ENCODE data around the gene ISL2.
"Not testable (repeated sequence)": the region's sequence is repeated elsewhere in the genome, so short reads cannot be mapped to it uniquely, and the experiment has no call there.

The ISL2 gene

DNA sequence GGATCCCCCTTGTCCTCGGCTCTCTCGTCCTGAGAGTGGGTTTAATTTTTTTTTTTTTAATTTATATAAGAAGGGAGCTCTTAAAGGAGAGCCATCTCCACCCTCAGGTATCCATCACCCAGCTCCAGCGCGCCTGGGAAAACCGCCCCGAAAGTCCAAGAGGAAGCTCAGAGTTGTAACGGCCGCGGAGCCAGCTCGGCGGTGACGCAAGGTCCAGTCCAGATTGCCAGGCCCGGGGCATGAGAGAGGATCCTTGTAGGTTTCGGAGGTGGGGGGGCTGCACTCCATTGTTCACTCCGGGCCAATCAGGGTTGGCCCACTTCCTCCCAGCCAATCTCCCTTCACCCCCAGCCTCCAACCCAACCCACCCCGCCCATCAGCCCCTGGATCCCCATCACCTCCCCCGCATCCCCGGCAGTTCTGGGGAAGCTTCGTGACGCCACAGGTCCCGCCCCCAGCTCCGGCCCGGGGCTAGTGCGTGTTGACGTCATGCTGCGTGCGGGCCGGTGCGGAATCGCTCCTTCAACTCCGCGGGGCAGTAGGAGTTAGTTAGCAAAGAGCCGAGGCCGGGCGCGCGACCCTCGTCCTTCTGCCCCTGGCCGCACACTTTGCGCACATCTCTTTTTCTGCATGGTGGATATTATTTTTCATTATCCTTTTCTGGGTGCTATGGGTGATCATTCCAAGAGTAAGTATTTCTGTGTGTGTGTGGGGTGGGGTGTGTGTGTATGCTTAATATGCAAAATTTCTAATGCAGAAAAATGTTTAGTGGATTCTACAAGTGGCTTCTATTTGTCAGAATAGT lies at the start of gene ISL2:
Gene ISL2 (plus strand): TSS at position 520 of the 805 bp plus-strand sequence. CDS start 111 bp downstream, at position 631.
- peak; percentile 88 to 90 for DNase-seq

DNA sequence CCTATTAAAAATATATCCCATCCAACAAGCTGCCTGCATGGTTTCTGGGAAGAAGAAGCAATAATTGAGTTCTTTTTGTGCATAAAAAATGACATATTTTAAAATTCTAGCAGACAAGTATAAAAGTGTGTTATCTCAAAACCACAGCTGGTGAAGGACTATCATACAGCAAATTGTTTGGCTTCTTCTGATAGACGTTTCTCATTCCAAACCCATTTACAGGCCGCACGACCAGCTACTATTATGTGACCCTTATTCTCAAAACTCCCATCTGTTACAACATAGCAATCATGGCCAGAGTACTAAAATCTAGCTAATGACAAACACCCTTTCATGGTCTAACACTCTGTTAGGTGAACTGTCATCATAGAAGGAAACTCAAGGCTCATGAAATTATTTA lies 47.0 kb upstream of the ISL2 start:
- DNase-seq = no peak

DNA sequence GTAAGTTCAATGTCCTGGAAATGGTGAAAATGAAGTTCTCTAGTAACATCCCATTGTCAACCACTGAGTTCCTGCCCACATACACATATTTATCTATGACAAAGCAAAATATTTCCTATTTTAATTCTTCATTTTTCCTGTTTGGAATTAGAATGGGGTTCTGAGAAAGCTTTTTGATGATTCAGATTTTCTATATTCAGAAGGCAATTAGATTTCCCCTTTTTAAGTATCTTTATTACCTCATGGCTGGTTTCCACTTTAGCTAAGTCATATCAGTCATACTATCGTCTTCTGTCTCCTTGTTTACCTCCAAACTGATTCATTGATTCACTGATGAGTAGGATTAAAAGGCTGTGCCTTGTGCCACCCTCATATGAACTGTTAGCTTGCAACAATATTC lies 43.2 kb upstream of the ISL2 start:
- DNase-seq = no peak

DNA sequence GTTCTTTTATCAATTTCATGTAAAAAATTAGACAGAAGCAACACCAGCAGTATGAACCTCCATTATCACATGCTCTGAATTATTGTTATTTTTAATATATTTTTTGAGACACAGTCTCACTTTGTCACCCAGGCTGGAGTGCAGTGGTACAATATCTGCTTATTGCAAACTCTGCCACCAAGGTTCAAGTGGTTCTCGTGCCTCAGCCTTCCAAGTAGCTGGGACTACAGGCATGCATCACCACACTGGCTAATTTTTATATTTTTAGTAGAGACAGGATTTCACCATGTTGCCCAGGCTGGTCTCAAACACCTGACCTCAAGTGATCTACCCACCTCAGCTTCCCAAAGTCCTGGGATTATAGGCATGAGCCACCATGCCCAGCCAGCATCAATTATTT lies 42.1 kb upstream of the ISL2 start:
- not testable (repeated sequence) for DNase-seq

DNA sequence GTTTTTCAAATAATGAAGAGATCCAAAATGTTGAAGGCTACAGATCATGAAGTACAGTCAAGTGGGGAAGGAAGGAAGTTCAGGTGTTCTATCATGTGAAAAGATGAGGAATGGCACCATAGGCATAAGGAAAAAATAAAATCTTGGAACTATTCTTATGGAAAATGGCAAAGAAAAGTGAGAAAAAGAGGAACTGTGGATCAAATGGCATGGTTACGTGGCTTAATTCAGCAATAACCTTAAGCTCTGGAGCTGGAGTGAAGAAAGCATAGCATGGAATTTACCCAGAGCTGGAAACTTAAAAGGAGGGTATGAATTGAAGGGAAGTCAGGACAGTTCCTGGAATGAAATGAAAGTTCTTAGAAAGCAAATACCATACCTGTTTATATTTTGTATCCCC lies 39.7 kb upstream of the ISL2 start:
- no peak for DNase-seq

DNA sequence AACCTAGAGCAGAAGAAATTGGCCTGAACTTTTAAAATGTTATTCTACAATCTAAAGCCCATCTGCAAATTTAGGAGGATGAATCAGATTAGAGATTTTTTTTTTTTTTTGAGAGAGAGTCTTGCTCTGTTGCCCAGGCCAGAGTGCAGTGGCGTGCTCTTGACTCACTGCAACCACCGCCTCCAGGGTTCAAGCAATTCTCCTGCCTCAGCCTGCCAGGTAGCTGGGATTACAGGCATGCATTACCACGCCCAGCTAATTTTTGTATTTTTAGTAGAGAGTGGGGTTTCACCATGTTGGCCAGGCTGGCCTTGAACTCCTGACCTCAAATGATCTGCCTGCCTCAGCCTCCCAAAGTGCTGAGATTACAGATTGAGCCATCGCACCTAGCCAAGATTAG lies 38.6 kb upstream of the ISL2 start:
- not testable (repeated sequence) for DNase-seq

DNA sequence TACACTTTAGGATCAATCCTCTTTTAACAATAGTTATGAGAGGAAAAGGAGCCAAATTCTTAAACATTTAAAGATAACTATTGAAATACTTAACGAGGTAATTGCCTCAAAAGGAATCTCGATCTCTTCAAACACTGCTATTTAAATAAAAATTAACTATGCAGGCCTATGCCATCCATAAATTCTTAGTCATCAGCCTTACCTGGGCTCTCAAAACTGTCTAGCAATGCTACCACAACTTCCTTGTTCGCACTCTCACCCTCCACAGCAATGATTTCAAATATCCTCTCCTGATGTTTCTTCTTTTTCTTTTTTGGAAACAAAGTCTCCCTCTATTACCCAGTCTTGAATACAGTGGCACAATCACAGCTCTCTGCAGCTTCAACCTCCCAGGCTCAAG lies 37.6 kb upstream of the ISL2 start:
- DNase-seq = no peak

DNA sequence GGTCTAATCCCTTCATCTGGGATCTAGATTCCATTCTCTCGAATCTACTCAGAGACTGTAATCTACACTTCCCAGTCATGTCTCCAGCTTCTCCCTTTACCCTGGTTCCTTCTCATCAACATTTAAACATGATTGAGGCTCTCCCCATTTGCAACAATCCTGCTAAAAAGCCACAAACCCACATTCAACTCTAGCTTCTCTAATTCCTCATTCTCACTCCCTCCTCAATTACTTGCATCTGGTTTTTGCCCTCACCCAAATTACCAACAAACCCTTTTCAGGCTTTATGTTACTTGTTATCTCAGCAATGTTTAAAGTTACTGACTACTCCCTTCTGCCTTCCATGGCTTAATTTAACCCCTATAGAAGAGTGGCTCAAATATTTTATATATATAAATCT lies 36.8 kb upstream of the ISL2 start:
- no peak for DNase-seq

DNA sequence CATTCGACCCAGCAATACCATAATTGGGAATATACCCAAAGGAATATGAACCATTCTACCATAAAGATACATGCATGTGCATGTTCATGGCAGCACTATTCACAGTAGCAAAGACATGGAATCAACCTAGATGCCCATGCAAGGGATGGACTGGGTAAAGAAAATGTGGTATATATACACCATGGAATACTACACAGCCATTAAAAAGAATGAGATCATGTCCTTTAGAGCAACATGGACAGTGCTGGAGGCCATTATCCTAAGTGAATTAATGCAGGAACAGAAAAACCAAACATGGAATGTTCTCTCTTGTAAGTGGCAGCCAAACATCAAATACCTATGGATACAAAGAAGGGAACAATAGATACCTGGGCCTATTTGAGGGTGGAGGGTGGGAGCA lies 32.7 kb upstream of the ISL2 start:
- no peak for DNase-seq

DNA sequence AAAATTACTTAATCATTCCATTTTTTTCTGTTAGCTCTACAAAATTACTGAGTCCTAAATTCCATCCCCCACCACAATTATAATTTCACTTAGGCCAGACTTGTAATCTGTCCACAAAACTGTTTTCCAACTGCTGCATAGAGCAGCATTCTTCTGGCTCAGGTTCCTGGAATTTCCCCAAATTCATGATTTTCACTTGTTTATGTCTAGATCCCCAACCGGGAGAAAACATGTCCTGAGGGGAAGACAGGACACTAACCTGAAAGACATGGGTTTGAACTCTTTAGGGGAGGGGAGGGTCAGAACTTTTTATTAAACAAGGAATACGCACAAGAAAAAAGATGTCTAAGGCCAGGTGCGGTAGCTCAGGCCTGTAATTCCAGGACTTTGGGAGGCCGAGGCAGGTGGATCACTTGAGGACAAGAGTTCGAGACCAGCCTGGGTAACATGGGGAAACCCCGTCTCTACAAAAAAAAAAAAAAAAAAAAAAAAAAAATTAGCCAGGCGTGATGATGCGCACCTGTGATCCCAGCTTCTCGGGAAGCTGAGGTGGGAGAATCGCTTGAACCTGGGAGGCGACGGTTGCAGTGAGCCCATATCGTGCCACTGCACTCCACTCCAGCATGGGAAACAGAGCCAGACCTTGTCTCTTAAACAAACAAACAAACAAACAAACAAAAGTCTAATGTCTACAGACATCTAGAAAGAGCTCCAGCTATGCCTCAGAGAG lies 26.8 kb upstream of the ISL2 start:
- no peak for DNase-seq

DNA sequence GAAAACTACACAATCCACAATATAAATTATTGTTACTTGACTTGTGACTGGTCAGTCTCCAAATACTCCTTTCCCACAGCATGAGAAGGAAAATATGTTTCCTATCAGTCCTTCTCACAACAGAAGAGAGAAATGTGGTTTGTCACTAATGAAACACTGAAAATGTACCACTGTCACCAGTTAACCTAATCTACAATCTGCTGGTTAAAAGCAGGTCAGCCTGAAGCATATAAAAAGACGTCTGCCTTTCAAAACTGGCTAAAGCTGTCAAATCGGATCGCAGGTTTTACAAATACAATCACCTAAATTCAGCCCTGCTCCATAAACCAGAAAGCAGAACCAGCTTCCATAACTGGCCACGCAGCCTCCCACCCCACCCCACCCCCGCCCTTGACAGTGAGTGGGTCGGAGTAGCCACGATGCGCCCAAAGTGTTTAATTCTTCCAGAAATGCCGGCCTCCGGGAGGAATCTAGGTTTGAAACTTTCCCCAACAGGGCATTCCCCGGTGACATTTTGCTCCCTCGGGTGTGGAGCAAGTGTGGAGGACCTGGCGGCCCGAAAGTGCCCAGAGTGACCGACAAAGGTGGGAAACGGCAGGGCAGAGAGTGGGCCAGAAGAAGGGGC lies 26.0 kb upstream of the ISL2 start:
- DNase-seq = no peak

DNA sequence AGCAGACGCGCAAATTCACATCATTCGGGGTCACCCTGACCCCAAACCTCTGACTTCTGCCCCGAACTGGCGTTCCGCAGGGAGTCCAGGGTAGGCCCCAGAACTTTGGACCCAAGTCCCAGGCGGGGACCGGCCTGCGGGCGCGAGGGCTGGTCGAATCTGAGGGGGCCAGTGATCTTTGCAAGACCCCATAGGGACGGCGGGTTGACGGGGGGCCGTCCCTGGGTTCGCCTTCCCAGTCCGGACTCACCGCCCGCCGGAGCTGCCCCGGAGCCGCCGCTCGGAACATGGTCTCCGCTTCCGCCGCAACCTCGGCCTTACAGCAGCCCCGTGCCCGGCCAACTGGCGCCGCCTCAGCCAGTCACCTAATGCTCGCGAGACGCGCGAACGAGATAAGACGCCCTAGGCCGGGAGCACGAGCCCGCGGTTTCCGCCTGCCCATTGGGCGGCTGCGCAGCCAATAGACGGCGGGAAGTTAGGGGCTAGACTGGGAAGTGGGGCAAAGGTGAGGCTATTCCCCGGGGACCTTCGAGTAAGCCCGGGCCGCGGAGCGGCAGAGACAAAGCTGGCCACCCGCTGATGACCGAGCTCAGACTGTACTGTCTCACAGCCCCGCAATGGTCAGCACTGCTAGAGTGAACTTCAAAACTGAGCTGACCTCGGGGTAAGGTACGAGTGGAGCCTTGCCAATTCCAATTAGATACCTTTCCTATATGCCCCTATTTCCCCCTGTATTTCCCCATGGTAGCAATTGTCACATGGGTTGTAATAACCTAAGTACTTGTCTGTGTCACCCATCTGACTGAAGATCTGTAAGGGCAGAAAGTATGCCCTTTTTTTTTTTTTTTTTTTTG lies 25.2 kb upstream of the ISL2 start, which contains the start of gene ETFA:
Gene ETFA (minus strand): TSS at position 370 of the 854 bp plus-strand sequence. CDS start 81 bp downstream, at position 289.
- peak; percentile 98 for DNase-seq

DNA sequence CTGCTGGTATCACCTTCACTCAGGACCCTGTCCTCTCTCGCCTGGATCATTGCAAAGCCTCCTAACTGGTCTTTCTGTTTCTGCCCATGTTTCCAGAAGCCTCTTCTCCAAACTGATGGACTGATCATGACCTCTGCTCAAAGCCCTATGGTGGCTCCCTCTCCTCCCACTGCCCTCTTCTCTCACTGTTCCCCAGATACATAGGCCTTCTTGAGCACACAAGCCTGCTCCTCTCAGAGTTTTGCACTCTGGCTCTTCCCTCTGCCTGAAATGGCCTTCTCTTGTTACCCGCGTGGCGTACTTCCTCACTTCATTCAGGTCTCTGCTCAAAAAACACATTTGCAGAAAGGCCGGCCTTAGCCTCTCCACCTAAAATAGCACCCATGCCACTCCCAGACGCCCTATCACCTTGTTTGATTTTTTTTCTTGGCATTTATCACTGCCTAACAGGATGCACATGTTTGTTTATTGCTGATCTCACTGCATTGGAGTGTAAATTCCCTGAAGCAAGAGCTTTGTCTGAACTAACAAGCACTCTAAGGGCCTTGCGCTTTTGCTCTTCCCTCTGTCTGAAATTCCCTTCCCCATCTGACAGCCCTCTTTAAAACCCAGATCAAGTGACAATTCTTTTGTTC lies 23.9 kb upstream of the ISL2 start:
- peak in 1 of 2 experiments; percentile 40 for DNase-seq

DNA sequence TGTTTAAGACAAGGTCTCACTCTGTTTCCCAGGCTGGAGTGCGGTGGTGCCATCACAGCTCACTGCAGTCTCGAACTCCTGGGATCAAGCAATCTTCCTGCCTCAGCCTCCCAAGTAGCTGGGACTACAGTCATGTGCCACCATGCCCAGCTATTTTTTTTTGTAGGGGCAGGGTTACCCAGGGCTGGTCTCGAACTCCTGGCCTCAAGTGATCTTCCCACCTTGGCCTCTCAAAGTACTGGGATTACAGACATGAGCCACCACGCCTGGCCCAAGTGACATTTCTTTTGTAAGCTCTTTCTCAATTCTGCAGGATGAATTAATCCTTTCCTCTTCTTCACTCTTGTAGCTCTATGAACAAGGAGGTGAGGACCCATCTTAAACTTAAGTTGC lies 23.4 kb upstream of the ISL2 start:
- DNase-seq = not testable (repeated sequence)

DNA sequence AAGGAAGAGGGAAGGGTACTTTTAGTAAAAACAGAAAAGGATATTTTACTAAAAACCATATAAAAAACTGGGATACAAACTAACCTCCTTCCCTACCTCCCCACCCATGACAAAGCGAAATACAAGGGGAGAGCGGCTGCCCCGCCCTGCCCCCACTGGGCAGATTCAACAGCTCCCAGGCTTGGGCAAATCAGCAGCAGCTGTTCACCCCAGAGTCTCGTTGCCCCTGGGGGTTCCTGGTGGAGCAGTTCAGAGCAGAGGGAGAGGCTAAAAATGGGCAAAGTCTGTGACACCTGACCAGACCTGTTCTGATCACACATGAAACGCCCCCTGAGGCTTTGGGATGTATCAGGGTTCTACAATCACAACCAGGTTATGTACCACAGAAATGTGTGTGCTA lies 22.8 kb upstream of the ISL2 start:
- DNase-seq = no peak

DNA sequence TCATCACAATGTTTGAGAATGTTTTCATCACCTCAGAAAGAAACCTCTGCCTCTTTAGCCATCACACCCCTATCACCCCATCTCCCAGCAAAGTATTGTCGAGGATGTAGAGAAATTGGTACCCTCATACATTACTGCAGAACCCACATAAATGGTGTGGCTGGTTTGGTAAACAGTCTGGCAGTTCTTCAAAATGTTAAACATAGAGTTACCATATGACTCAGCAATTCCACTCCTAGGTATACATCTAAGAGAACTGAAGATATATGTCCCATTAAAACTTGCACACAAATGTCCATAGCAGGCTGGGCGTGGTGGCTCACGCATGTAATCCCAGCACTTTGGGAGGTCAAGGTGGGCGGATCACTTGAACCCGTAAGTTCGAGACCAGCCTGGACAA lies 16.6 kb upstream of the ISL2 start:
- no peak for DNase-seq

DNA sequence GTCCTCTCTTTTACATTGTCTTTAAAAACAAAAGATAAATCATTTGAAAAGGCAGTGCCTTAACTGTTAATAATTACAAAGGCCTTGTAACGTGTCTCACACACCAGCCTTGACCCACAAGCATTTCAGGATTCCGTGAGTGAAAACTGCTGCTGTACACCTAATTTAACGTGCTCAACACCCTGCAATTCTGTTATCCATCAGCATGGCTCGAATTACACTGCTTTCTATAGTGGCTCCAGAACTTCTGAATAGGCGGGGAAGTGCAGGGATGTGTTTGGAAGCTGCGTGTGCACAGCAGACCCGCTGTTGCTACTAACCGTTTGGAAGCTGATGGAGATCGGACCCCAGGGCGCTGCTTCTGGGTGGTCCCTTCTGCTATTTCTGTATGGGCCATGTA lies 15.4 kb upstream of the ISL2 start:
- no peak for DNase-seq

DNA sequence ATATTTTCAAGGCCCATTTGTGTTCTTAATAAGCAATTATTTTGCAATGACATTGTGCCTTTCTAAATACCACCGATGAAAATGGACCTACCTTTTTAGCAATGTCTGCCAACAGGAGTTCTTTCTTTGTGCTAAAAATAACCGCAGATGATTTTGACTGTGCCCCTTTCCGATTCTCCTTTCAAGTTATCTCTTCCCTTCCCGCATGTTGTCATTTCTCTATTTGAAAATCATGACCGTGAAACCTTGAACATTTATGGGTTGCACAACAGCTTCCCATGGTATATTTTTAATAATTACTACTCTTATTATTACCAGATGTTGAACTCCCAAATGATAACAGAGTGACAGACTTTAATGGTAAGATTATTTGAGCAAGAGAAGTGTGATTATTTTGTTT lies 15.0 kb upstream of the ISL2 start:
- no peak for DNase-seq

DNA sequence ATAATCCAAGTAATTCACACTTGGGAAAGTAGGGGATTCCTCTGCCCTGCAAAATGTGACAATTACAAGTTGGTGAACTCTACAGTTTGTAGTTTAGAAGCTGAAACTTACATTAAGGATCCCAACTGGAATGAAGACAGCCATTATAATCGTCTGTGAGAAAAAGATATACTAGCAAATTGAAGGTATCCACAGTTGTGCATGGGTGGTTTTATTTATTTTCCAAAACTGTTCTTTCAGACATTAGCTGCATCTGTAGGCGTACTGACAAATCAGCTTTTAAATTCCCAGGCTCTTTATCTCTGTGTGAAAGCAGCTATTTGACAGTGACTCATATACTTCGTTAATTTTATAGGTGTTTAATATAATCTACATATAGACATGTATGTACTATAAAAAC lies 12.5 kb upstream of the ISL2 start:
- DNase-seq = no peak

DNA sequence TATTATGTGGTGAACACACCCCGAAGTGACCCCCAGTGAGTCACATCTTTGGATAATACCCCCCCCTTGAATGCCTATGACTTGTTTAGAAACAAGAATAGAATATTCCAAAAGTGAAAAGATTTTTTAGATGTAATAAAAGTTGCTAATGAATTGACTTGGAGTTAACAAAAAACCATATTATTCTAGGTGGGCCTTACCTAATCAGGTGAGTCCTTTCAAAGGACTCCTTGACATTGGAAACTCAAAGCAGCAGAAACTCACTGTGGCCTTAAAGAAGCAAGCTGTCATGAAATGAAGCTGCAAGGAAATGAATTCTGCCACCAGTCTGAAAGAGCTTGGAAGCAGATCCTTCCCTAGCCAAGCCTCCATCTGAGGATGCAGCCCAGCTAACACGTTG lies 10.9 kb upstream of the ISL2 start:
- no peak for DNase-seq

DNA sequence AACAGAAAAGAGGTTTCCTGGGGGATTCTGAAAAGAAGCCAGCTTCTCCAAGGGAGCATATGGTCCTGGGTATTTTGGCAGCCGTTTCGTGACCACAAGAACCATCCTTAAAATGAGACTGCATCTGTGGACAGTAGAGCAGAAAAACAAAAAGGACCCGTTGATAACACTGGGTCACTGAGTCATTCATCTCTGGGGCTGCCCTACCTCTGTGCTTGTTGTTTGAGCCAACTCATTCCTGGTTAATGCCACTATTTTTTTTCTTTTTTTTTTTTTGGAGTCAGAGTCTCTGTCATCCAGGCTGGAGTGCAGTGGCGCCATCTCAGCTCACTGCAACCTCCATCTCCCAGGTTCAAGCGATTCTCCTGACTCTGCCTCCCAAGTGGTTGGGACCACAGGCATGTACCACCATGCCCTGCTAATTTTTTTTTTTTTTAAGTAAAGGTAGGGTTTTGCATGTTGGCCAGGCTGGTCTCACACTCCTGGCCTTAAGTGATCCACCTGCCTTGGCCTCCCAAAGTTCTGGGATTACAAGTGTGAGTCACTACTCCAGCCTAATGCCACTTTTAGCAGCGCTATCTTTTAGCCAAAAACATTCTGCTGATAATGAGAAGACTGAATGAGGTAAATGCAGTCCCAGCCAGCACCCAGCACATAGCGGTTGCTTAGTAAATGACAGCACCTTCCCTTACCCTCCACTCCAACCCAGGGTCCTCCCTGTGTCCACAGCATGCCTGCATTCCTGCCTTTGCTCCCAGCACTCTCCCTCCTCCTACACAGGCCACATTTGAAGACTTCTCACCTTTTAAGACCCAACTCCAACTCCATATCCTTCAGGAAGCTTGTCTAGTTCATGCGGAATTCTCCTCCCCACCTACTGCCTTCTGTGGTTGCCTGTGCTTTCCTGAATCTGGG lies 9.1 kb upstream of the ISL2 start:
- DNase-seq = no peak
